GM18507 (cell line): Measurements from ENCODE around the gene SCYGR3.

Source experiments
- DNase-seq: peaks from one replicate; pipeline ENCODE4 v3.0.0; 2011; ENCODE audit warnings: low read depth; ENCODE audit not compliant: insufficient read length; ENCODE audit errors: extremely low spot score
- FAIRE-seq: peaks from 2 replicates; lab custom pipeline; 2011; peaks lifted over from hg19 to GRCh38; lab: Jason Lieb, UNC

Gene SCYGR3

GRCh38 chr2:227576812-227577211, 37.8 kb downstream of the SCYGR3 start:
- no peak for DNase-seq
- FAIRE-seq: no peak

DNA sequence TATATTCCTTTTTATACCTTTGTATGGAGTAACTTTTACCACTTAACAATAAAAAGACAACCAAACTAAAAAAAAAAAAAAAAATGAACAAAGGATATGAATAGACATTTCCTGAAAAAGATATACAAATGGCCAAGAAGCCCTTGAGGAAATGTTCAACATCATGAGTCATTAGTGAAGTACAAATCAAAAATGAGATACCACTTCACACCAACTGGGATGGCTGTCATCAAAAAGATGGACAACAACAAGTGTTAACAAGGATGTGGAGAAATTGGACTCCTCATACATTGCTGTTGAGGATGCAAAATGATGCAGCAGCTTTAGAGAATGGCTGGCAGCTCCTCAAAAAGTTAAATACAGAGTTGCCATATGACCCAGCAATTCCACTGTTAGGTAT, 38.5 kb downstream of the SCYGR3 start:
- FAIRE-seq: no peak
- DNase-seq: no peak

- no peak for FAIRE-seq
- no peak for DNase-seq
These were observed 44.0 kb downstream of the SCYGR3 start for GRCh38 chr2:227570615-227571014.

GRCh38 chr2:227568852-227569169, 45.8 kb downstream of the SCYGR3 start:
- no peak for FAIRE-seq
- no peak for DNase-seq

GRCh38 chr2:227566012-227566411, 48.6 kb downstream of the SCYGR3 start:
- no peak for DNase-seq

DNA sequence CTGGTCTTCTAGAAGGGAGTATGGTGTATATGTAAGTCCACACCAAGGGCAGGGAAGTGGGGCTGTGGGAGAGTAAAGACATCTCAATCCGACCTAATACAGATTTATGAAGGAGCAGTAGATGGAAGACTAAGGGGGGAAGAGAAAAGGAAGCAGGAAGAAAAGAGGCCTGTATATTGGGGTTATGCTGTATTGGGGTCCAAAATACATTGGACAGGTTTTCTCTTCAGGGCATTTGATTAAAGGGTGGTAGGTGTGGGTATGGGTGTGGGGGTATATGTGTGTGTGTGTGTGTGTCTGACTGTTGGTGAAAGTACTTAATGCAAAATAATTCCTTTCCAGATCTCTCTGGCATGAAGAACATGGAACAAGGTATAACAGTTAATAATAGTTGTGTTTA, 49.6 kb downstream of the SCYGR3 start:
- no peak for DNase-seq
- no peak for FAIRE-seq

More at GRCh38 chr2:227566012-227566411, 48.6 kb downstream of the SCYGR3 start:
- no peak for FAIRE-seq
